ENCODE results near the gene ATXN7L3B. TPM values are rescaled to one million over a fixed set of nuclear protein-coding genes. Genes with fewer than 3 reads are reported as not detected.

The ATXN7L3B gene
- polyA plus RNA-seq, 3 donors, result 7.6 to 20.2 (median 17.1) TPM

DNA sequence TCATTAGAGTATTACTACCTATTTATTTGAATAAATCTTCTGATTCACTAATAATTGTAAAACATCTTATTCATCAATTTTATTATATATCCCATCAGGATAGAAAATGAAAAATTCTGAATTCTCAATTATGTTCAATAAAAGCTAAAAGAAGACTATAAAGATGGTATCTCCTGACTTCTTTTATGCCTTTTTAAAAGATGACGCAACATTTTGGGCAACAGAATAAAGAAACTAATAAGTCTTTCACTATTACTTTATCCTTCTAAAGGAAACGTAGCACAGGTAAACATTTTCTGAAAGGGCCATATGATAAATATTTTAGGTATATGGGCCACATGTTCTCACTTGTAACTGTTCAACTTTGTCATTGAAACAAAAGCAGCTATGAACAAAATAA is 10.1 kb upstream of the ATXN7L3B start:
- Histone ChIP-seq H2AFZ (ENCODE audit: insufficient read depth, low read depth, low read length, poor library complexity, severe bottlenecking) (no peak overlapping the region), H3K27ac (ENCODE audit: low read depth in 1 of 2, low read length in 2 of 2) (no peak overlapping the region), H3K79me2 (ENCODE audit: insufficient read depth, low read length) (no peaks in the 10 kb centered on the region), H3K36me3 (replicated peaks in 1 of 2; ENCODE audit: control insufficient read depth in 1 of 2, insufficient read depth in 2 of 2, low read length in 2 of 2) (no peaks in the 10 kb centered on the region), H3K4me3 (replicated peaks in 1 of 3; ENCODE audit: low read depth in 2 of 3, low read length in 3 of 3) (no peak overlapping the region), H3K4me1 (ENCODE audit: control insufficient read depth in 1 of 2, insufficient read depth in 2 of 2, low read length in 2 of 2) (no peaks in the 10 kb centered on the region), H3K9ac (ENCODE audit: insufficient read depth, low read length, poor library complexity, severe bottlenecking) (no peak overlapping the region), H4K20me1 (ENCODE audit: insufficient read depth, low read length) (no peaks in the 10 kb centered on the region), H3K27me3 (ENCODE audit: control insufficient read depth in 2 of 2, insufficient read depth in 2 of 2, low read length in 2 of 2) (peaks cover 0 to 5% of the 10 kb centered on the region in 2 donors), H3K4me2 (replicated peaks; ENCODE audit: extremely low read depth, low read length, poor library complexity, severe bottlenecking) (no peak overlapping the region), H3K9me3 (replicated peaks in 1 of 2; ENCODE audit: control insufficient read depth in 1 of 2, insufficient read depth in 1 of 2, low read length in 2 of 2) (no peaks in the 10 kb centered on the region)
- Mint-ChIP-seq H3K4me1 (no peaks in the 10 kb centered on the region), H3K27ac (no peak overlapping the region), H3K27me3 (ENCODE audit: low read depth in 3 of 3) (peaks cover 0 to 5% (median 0%) of the 10 kb centered on the region in 3 donors), H3K4me3 (no peak overlapping the region), H3K9me3 (no peaks in the 10 kb centered on the region), H3K36me3 (no peaks in the 10 kb centered on the region)
- intact Hi-C loops (cut with micrococcal nuclease), result no loop called here
- no peak for DNase-seq
- TF ChIP-seq, protein P1, sequence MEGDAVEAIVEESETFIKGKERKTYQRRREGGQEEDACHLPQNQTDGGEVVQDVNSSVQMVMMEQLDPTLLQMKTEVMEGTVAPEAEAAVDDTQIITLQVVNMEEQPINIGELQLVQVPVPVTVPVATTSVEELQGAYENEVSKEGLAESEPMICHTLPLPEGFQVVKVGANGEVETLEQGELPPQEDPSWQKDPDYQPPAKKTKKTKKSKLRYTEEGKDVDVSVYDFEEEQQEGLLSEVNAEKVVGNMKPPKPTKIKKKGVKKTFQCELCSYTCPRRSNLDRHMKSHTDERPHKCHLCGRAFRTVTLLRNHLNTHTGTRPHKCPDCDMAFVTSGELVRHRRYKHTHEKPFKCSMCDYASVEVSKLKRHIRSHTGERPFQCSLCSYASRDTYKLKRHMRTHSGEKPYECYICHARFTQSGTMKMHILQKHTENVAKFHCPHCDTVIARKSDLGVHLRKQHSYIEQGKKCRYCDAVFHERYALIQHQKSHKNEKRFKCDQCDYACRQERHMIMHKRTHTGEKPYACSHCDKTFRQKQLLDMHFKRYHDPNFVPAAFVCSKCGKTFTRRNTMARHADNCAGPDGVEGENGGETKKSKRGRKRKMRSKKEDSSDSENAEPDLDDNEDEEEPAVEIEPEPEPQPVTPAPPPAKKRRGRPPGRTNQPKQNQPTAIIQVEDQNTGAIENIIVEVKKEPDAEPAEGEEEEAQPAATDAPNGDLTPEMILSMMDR (IDR thresholded peaks at IDR 0.05), result no peak
- WGBS (ENCODE audit: insufficient coverage), result no CpG with 5 or more reads among the region's 2 CpGs

DNA sequence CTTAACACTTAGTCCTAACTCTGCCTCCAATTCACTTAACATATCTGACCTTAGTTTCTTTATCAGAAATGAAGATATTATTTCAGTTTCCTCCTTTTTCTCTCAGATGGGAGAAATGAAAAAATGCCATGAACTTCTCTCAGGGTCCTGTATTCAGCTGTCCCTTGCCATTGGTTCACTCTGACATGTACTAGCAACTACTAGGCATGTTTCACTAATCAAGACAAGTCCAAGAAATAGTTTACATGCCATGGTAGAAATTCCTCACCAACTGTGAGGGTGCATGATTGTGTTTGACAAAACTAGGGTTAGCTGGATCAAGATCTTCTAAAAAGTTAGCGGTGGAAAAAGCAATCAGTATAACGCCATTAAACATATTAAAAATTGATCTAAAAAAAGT is 7.0 kb upstream of the ATXN7L3B start:
- Mint-ChIP-seq H3K27ac (no peak overlapping the region), H3K27me3 (ENCODE audit: low read depth in 3 of 3) (peaks cover 0 to 3% (median 0%) of the 10 kb centered on the region in 3 donors), H3K36me3 (no peaks in the 10 kb centered on the region), H3K4me3 (no peak overlapping the region), H3K4me1 (peaks cover 2% of the 10 kb centered on the region), H3K9me3 (peaks cover 0 to 4% (median 0%) of the 10 kb centered on the region in 7 donors)
- Histone ChIP-seq H3K9ac (ENCODE audit: insufficient read depth, low read length, poor library complexity, severe bottlenecking) (no peak overlapping the region), H3K36me3 (replicated peaks in 1 of 2; ENCODE audit: control insufficient read depth in 1 of 2, insufficient read depth in 2 of 2, low read length in 2 of 2) (no peaks in the 10 kb centered on the region), H3K27ac (ENCODE audit: low read depth in 1 of 2, low read length in 2 of 2) (no peak overlapping the region), H2AFZ (ENCODE audit: insufficient read depth, low read depth, low read length, poor library complexity, severe bottlenecking) (no peak overlapping the region), H3K79me2 (ENCODE audit: insufficient read depth, low read length) (no peaks in the 10 kb centered on the region), H3K4me1 (ENCODE audit: control insufficient read depth in 1 of 2, insufficient read depth in 2 of 2, low read length in 2 of 2) (no peaks in the 10 kb centered on the region), H3K9me3 (replicated peaks in 1 of 2; ENCODE audit: control insufficient read depth in 1 of 2, insufficient read depth in 1 of 2, low read length in 2 of 2) (peaks cover 0 to 2% of the 10 kb centered on the region in 2 donors), H4K20me1 (ENCODE audit: insufficient read depth, low read length) (no peaks in the 10 kb centered on the region), H3K4me2 (replicated peaks; ENCODE audit: extremely low read depth, low read length, poor library complexity, severe bottlenecking) (no peak overlapping the region), H3K27me3 (ENCODE audit: control insufficient read depth in 2 of 2, insufficient read depth in 2 of 2, low read length in 2 of 2) (peaks cover 0 to 8% of the 10 kb centered on the region in 2 donors), H3K4me3 (replicated peaks in 1 of 3; ENCODE audit: low read depth in 2 of 3, low read length in 3 of 3) (no peak overlapping the region)
- TF ChIP-seq, protein P1 (IDR thresholded peaks at IDR 0.05), result no peak
- no CpG with 5 or more reads among the region's 2 CpGs for WGBS (ENCODE audit: insufficient coverage)
- intact Hi-C loops (cut with micrococcal nuclease), result no loop called here
- no peak for DNase-seq
